DOHH2 (cell line): Measurements from ENCODE around the gene SYTL1.

Experiments used
- EZH2phosphoT487 ChIP-seq: fragments of 200-600 bp; sonication (generic); IDR thresholded peaks from 2 replicates; pipeline ENCODE4 v1.6.1; 2017; ENCODE audit warnings: borderline replicate concordance, mild to moderate bottlenecking, antibody characterized with exemption, low read length, moderate library complexity, mixed read lengths
- TF ChIP-seq, protein P1 (sequence below): fragments of 200-600 bp; sonication (generic); IDR thresholded peaks from one replicate; pipeline ENCODE4 v1.5.1; 2014; ENCODE audit warnings: antibody characterized with exemption, mild to moderate bottlenecking, low read depth, low read length; ENCODE audit not compliant: poor library complexity, severe bottlenecking

DNA sequence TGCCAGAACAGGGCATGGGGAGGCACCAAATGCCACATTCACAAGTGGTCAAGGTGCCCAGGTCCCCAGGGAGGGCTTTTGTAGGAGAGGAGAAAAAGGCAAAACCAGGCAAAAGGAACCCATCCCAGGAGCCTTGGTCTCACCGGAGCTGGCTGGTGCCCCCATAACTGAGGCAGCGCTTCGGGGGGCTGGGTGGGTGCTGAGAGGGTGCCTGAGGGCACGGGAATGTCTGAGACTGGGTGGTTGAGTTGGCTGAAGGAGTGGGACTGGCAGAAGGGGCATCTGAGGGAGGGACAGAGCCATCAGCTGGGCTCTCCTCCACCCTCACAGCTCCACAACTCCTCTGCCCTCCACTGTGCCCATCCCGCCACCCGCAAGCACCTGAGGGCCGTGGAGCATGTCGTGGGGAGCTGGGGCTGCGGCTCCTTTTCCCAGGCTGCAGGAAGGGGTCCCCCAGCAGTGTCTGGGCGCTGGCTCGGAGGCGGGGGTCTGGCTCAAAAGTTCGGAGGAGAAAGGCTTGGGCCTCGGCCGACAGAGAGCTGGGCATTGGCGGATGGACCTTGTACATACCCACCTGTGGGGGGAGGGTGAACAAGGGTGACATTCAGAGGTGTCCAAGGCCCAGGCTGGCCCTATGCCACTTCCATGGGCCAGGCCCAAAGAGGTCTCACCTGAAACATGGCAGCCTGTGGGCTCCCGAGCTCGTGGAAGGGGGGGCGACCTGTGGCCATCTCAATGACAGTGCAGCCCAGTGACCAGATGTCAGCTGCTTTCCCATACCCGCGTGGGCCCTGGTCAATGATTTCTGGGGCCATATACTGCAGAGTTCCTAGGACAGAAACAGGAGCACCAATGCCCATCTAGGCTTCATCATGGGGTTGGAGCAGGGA lies 16.5 kb downstream of the SYTL1 start:
- TF ChIP-seq, protein P1, sequence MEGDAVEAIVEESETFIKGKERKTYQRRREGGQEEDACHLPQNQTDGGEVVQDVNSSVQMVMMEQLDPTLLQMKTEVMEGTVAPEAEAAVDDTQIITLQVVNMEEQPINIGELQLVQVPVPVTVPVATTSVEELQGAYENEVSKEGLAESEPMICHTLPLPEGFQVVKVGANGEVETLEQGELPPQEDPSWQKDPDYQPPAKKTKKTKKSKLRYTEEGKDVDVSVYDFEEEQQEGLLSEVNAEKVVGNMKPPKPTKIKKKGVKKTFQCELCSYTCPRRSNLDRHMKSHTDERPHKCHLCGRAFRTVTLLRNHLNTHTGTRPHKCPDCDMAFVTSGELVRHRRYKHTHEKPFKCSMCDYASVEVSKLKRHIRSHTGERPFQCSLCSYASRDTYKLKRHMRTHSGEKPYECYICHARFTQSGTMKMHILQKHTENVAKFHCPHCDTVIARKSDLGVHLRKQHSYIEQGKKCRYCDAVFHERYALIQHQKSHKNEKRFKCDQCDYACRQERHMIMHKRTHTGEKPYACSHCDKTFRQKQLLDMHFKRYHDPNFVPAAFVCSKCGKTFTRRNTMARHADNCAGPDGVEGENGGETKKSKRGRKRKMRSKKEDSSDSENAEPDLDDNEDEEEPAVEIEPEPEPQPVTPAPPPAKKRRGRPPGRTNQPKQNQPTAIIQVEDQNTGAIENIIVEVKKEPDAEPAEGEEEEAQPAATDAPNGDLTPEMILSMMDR = no peak
- TF ChIP-seq EZH2phosphoT487 = no peak
